Measurements from ENCODE around the gene DAZL. TPM values are rescaled to one million over a fixed set of nuclear protein-coding genes. Genes with fewer than 3 reads are reported as not detected.

DAZL gene
- total RNA-seq, 4 donors from 2014 or later: not detected

DNA sequence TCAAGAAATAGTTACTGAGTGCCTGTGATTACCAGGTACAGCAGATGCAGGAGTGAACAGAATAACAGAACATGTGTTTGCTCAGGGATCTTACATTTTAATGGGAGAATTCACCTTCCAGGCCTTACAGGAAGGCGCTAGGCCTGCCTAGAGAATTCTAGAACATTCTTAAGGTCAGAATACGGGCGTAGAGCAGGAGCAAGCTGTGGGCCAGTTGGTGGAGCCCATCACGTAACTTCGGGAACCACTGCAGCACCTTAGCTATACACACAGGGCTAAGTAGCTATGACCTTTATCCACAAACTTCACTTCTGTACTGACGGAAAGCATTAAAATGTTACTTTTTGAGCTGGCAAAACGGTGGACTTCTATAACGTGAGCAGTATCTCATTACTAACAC is 743 bp upstream of the DAZL start:
- no peak overlapping the region for H3K4me3 ChIP-seq
- no peaks in the 10 kb centered on the region for H3K9me3 ChIP-seq
- no peaks in the 10 kb centered on the region for H3K4me1 ChIP-seq
- TF ChIP-seq, protein P1, sequence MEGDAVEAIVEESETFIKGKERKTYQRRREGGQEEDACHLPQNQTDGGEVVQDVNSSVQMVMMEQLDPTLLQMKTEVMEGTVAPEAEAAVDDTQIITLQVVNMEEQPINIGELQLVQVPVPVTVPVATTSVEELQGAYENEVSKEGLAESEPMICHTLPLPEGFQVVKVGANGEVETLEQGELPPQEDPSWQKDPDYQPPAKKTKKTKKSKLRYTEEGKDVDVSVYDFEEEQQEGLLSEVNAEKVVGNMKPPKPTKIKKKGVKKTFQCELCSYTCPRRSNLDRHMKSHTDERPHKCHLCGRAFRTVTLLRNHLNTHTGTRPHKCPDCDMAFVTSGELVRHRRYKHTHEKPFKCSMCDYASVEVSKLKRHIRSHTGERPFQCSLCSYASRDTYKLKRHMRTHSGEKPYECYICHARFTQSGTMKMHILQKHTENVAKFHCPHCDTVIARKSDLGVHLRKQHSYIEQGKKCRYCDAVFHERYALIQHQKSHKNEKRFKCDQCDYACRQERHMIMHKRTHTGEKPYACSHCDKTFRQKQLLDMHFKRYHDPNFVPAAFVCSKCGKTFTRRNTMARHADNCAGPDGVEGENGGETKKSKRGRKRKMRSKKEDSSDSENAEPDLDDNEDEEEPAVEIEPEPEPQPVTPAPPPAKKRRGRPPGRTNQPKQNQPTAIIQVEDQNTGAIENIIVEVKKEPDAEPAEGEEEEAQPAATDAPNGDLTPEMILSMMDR (IDR thresholded peaks at IDR 0.05): no peak
- no peak for TF ChIP-seq POLR2A (IDR thresholded peaks at IDR 0.05)
- H3K36me3 ChIP-seq: no peaks in the 10 kb centered on the region
- H3K27ac ChIP-seq: no peak overlapping the region
- WGBS, 2 donors: 80 to 87% methylated on average over 8 of the region's 8 CpGs
- intact Hi-C loops (cut with DNase I): loop anchor here (10.0 kb wide), 1 partner anchor 629 kb away; no protein-coding TSS in a partner anchor
- no peak for DNase-seq
- no peaks in the 10 kb centered on the region for H3K27me3 ChIP-seq

DNA sequence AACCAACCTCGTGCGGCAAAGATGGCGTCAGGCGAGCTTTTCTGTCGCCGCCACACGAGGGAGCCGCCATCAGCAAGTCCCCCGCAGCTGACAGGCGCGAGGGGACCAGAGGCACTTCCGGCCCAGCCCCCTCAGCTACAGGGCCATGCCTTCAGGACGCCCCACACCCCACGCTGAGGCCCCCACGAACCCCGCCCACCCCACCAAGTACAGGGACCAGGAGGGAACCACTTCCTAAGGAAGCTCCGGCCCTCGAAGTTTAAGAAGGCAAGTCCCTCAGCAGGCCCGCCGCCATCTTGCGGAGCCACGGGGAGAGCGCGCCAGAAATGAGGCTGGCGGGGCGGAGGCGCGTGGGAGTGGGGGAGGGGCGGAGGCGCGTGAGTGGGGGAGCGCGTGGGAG is 790 bp downstream of the DAZL start:
- WGBS, 2 donors: 92 to 100% methylated on average over 11 of the region's 33 CpGs
- Histone ChIP-seq H3K27me3 (no peaks in the 10 kb centered on the region), H3K9me3 (no peaks in the 10 kb centered on the region), H3K27ac (no peak overlapping the region), H3K4me3 (no peak overlapping the region), H3K36me3 (no peaks in the 10 kb centered on the region), H3K4me1 (no peaks in the 10 kb centered on the region)
- intact Hi-C loops (cut with DNase I): loop anchor here (10.0 kb wide), 1 partner anchor 630 kb away; no protein-coding TSS in a partner anchor
- DNase-seq: no peak
- TF ChIP-seq, protein P1 (IDR thresholded peaks at IDR 0.05): no peak
- TF ChIP-seq POLR2A (IDR thresholded peaks at IDR 0.05): no peak

DNA sequence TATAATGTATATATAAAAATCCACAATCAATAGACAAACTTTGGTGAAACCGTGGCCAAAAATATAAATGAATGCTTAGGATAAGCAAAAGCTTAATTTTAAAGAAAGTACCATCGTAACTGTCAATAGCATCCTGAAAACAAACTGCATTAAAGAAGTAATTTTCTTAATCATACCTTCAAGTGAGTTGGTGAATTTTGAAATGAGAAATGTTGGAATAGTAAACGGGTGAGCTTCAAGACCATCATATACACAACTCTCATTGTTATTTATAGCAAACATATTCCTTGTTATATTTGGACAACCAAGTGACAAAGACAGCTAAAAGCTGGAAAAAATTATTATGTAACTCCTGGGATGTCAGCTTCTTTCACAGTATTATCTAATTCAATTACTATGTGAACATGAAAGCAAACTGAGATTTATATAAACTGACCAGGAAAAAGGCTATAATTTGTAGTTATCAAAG is 3.7 kb downstream of the DAZL start:
- 28 to 30% methylated on average over 3 of the region's 3 CpGs for WGBS, 2 donors
- no peaks in the 10 kb centered on the region for H3K9me3 ChIP-seq
- no peak for DNase-seq
- no peaks in the 10 kb centered on the region for H3K4me1 ChIP-seq
- no peaks in the 10 kb centered on the region for H3K27me3 ChIP-seq
- H3K27ac ChIP-seq: no peak overlapping the region
- intact Hi-C loops (cut with DNase I): loop anchor here (10.0 kb wide), 1 partner anchor 633 kb away; no protein-coding TSS in a partner anchor
- H3K4me3 ChIP-seq: no peak overlapping the region
- H3K36me3 ChIP-seq: no peaks in the 10 kb centered on the region
- TF ChIP-seq, protein P1 (IDR thresholded peaks at IDR 0.05): no peak
- TF ChIP-seq POLR2A (IDR thresholded peaks at IDR 0.05): no peak

DNA sequence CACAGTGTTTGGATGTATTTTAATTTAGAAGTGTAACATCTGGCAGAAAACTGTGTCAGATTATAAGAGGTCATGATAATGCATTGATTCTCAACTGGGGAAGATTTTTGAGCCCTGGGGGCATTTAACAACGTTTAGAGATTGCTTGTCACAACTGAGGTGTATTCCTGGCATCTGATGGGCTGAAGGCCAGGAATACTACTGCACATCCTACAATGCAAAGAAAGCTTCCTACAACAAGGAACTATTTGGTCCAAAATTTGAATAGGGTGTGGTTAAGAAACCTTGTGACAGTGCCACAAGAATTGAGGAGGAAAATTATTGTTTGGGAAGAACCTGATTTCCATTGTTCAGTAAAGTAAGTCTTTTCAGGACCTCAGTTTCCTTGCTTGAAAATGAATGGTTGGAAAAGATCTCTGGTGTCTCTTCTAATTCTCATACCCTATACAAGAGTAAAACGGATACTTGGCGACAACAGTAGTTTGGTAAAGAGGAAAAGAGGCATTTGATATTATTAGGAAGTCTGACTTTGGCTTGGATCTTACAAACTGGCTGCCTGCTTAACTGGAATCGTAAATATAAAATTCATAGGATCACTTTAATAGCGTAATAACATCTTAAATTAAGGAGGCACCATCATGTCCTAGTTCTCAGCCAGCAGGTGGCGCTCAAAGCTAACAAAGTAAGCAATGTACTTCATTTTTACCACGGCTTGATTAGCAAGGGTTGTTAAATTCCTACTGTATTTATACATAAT is 4.3 kb downstream of the DAZL start:
- H3K4me3 ChIP-seq: no peak overlapping the region
- no peaks in the 10 kb centered on the region for H3K36me3 ChIP-seq
- H3K4me1 ChIP-seq: no peaks in the 10 kb centered on the region
- 6 to 11% methylated on average over 7 of the region's 7 CpGs for WGBS, 2 donors
- no peak for DNase-seq
- H3K27ac ChIP-seq: no peak overlapping the region
- intact Hi-C loops (cut with DNase I): loop anchor here (10.0 kb wide), 1 partner anchor 634 kb away; no protein-coding TSS in a partner anchor
- no peaks in the 10 kb centered on the region for H3K9me3 ChIP-seq
- TF ChIP-seq, protein P1 (IDR thresholded peaks at IDR 0.05): peak; percentile 64 to 87 (median 76)
- TF ChIP-seq POLR2A (IDR thresholded peaks at IDR 0.05): no peak
- no peaks in the 10 kb centered on the region for H3K27me3 ChIP-seq

DNA sequence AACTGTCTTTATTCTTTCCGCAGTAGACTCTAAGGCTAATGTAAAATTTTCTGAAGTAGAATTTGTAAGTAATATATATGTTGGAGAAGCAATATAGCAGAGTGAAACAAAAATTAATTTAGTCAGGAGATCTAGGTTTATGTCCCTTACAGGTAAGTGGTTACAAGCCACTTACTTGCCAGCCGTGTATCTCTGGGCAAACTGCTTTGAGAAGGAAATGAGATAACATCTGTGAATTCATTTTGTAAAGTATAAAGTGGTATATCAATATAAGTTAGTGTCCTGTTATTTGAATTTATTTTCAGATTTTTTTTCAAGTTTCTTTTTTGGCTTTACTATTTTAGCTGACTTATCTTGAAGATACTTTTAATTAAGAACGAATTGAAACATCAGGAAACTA is 5.5 kb downstream of the DAZL start:
- Histone ChIP-seq H3K36me3 (no peaks in the 10 kb centered on the region), H3K4me1 (no peaks in the 10 kb centered on the region), H3K27me3 (no peaks in the 10 kb centered on the region), H3K9me3 (no peaks in the 10 kb centered on the region), H3K27ac (no peak overlapping the region), H3K4me3 (no peak overlapping the region)
- intact Hi-C loops (cut with DNase I): loop anchor here (10.0 kb wide), 1 partner anchor 635 kb away; no protein-coding TSS in a partner anchor
- TF ChIP-seq, protein P1 (IDR thresholded peaks at IDR 0.05): no peak
- no peak for TF ChIP-seq POLR2A (IDR thresholded peaks at IDR 0.05)
- no peak for DNase-seq
- 30 to 41% methylated on average over 3 of the region's 3 CpGs for WGBS, 2 donors
